Stimulated activated CD4-positive, alpha-beta T cell treated with anti-CD3 and anti-CD28 coated beads, Interleukin-1b, Interleukin-23, amount 100 ng/mL, for 24 hours (primary cell): ENCODE results near the gene TEAD2.
A peak's percentile ranks its signal among the peaks of the same experiment; 100 is the strongest.

Experiments used
- DNase-seq, 4 experiments: peaks; one replicate each; pipeline ENCODE4 v3.0.0-alpha.2; 2020; ENCODE audit warnings: low read depth in 4 of 4, low spot score in 1 of 4

The TEAD2 gene

GRCh38 chr19:49362048-49362928, at the start of gene TEAD2:
TSS of gene TEAD2 (minus strand) at chr19:49362416. CDS start at chr19:49360075, 2,341 bp downstream.
- no peak for DNase-seq

- DNase-seq, result no peak
Measured at GRCh38 chr19:49411681-49412326, 49.6 kb upstream of the TEAD2 start.

GRCh38 chr19:49409441-49410029, 47.3 kb upstream of the TEAD2 start:
- no peak for DNase-seq

- no peak for DNase-seq
Measured at GRCh38 chr19:49408816-49409440, 46.7 kb upstream of the TEAD2 start.

GRCh38 chr19:49407482-49408015, 45.3 kb upstream of the TEAD2 start:
- no peak for DNase-seq

GRCh38 chr19:49407079-49407478, 44.9 kb upstream of the TEAD2 start:
- DNase-seq, result no peak

GRCh38 chr19:49403404-49404187, 41.4 kb upstream of the TEAD2 start:
- no peak for DNase-seq

GRCh38 chr19:49400029-49400428, 37.8 kb upstream of the TEAD2 start:
- no peak for DNase-seq

GRCh38 chr19:49398931-49399330, 36.7 kb upstream of the TEAD2 start:
- DNase-seq, result no peak

- no peak for DNase-seq
Measured at GRCh38 chr19:49398001-49398615, 35.9 kb upstream of the TEAD2 start.

- DNase-seq, result no peak
Measured at GRCh38 chr19:49396738-49397505, 34.7 kb upstream of the TEAD2 start.

- no peak for DNase-seq
Measured at GRCh38 chr19:49395581-49396407, 33.6 kb upstream of the TEAD2 start.

- no peak for DNase-seq
Measured at GRCh38 chr19:49393881-49394280, 31.7 kb upstream of the TEAD2 start.

GRCh38 chr19:49391581-49392399, 29.6 kb upstream of the TEAD2 start:
- DNase-seq, result peak; percentile 37 to 68 (median 56)

GRCh38 chr19:49390929-49391359, 28.7 kb upstream of the TEAD2 start:
- no peak for DNase-seq

GRCh38 chr19:49390131-49390928, 28.1 kb upstream of the TEAD2 start:
- no peak for DNase-seq

- no peak for DNase-seq
Measured at GRCh38 chr19:49389406-49389805, 27.2 kb upstream of the TEAD2 start.
